Right lobe of liver (tissue), 6 donors: ENCODE results near the gene DIAPH2. TPM values are rescaled to one million over a fixed set of nuclear protein-coding genes. Genes with fewer than 3 reads are reported as not detected.

Source experiments
- ATAC-seq, 4 donors: fragments of 200-7000 bp; cut with Tn5 transposase; one replicate each; pipeline ENCODE4 v1.9.1; 2020; ENCODE audit warnings: mild to moderate bottlenecking in 4 of 4, moderate library complexity in 4 of 4
- DNase-seq, 3 donors: peaks; one replicate each; pipeline ENCODE4 v3.0.0-alpha.2; 2020
- H3K27ac ChIP-seq, 3 donors: fragments of 200-600 bp; one replicate each; pipeline ENCODE4 v1.8.0; 2022
- H3K27me3 ChIP-seq, 2 donors: fragments of 200-600 bp; one replicate each; pipeline ENCODE4 v1.8.0; 2022
- H3K36me3 ChIP-seq, 4 donors: fragments of 200-600 bp; sonication (generic) in 1 of 4; one replicate each; pipeline versions ENCODE4 v1.5.1 to v1.8.0; 2017 to 2022; ENCODE audit warnings: control low read depth in 1 of 4
- H3K4me1 ChIP-seq, 4 donors: fragments of 200-600 bp; sonication (generic) in 1 of 4; one replicate each; pipeline versions ENCODE4 v1.5.1 to v1.8.0; 2017 to 2022; ENCODE audit warnings: control low read depth in 1 of 4
- H3K4me3 ChIP-seq, 3 donors: fragments of 200-600 bp; one replicate each; pipeline ENCODE4 v1.8.0; 2022
- H3K9me3 ChIP-seq, 4 donors: fragments of 200-600 bp; sonication (generic) in 1 of 4; one replicate each; pipeline versions ENCODE4 v1.5.1 to v1.8.0; 2017 to 2022; ENCODE audit warnings: control low read depth in 1 of 4
- CTCF ChIP-seq, 4 donors: fragments of 200-600 bp in 3 of 4; fragments of 450-650 bp in 1 of 4; IDR thresholded peaks; one replicate each; pipeline versions ENCODE4 v1.5.1 to v1.8.0; 2016 to 2022; ENCODE audit warnings: antibody characterized with exemption in 4 of 4, mild to moderate bottlenecking in 2 of 4
- POLR2A ChIP-seq: fragments of 450-650 bp; IDR thresholded peaks from one replicate; pipeline ENCODE4 v1.6.1; 2017; ENCODE audit warnings: antibody characterized with exemption, mild to moderate bottlenecking
- WGBS: methylation state at CpG from one replicate; pipeline ENCODE4 v1.1.6; 2018; ENCODE audit warnings: low coverage, low lambda C conversion rate; ENCODE audit not compliant: insufficient coverage; ENCODE audit errors: missing lambda C conversion rate; 5-methylcytosine and 5-hydroxymethylcytosine counted together
- intact Hi-C, 2 donors: fragments of 100-400 bp; cut with DNase I; formaldehyde crosslinking; loops; one replicate each; pipeline versions ENCODE4 v1.11.2 to v1.14.1; 2022
- total RNA-seq, 6 experiments: library from RNA; depleted of rRNA in 2 of 6; stranded (reverse); fragments of >200 nt in 2 of 6; fragmentation: NEBNext Ultra II Directional in 3 of 6; extraction: Animal tissue kit (Norgen Biotek cat#: 25700) in 3 of 6; gene quantifications; one replicate each; pipeline versions ENCODE4 v1.1.0 to v1.2.4, GENCODE V29; 2016 to 2023
- donor health status: DM: no; HTN: yes; CAD: no.
- donor health status: DM: no; HTN: no; CAD: no.
- donor health status: DM: no; HTN: no; CAD: no.
- donor health status: DM: no; HTN: yes; CAD: no.
- donor health status: DM: no; HTN: yes; CAD: no.

Gene DIAPH2
- total RNA-seq, 6 experiments from 2014 or later, result 10.6 to 20.0 (median 16.4) TPM

DNA sequence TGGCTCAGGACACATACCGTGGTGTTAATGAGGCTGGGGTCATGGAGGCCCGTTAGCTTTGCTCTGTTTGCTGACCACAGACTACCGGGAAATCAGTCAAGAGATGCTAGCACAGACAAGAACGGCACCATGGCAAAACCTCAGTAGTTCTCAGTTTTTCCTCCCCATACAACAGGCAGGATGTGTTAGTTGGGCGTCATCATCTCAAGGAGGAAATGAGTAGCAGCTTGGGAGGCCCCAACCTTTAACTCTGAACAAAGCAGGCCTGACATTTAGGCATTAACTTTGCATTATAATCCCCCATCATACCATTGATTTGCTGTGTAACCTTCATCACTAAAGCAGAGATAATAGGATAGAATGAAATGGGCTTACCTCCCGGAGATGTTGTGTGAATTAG lies 913.3 kb downstream of the DIAPH2 start:
- no peaks in the 10 kb centered on the region for H3K9me3 ChIP-seq
- WGBS, result 54% methylated on average over 5 of the region's 6 CpGs
- H3K36me3 ChIP-seq, result no peaks in the 10 kb centered on the region
- intact Hi-C loops, result no loop called here
- no peak for DNase-seq
- H3K4me1 ChIP-seq, result peaks cover 0 to 5% (median 0%) of the 10 kb centered on the region in 4 donors
- no peak overlapping the region for H3K27ac ChIP-seq
- TF ChIP-seq CTCF (IDR thresholded peaks at IDR 0.05), result no peak
- no peak for TF ChIP-seq POLR2A
- peaks cover 0 to 7% of the 10 kb centered on the region in 2 donors for H3K27me3 ChIP-seq
- no peak overlapping the region for H3K4me3 ChIP-seq
- no peak for ATAC-seq

GRCh38 chrX:97602465-97603258 lies 918.0 kb downstream of the DIAPH2 start:
- Histone ChIP-seq H3K9me3 (no peaks in the 10 kb centered on the region), H3K4me1 (peaks cover 0 to 5% (median 0%) of the 10 kb centered on the region in 4 donors), H3K27ac (no peak overlapping the region), H3K36me3 (no peaks in the 10 kb centered on the region), H3K27me3 (peaks cover 0 to 7% of the 10 kb centered on the region in 2 donors), H3K4me3 (no peak overlapping the region)
- TF ChIP-seq CTCF (IDR thresholded peaks at IDR 0.05) (no peak), POLR2A (no peak)
- peak; percentile 49 to 76 (median 58) for ATAC-seq
- DNase-seq, result no peak
- intact Hi-C loops, result no loop called here
- 40% methylated on average over 3 of the region's 3 CpGs for WGBS

DNA sequence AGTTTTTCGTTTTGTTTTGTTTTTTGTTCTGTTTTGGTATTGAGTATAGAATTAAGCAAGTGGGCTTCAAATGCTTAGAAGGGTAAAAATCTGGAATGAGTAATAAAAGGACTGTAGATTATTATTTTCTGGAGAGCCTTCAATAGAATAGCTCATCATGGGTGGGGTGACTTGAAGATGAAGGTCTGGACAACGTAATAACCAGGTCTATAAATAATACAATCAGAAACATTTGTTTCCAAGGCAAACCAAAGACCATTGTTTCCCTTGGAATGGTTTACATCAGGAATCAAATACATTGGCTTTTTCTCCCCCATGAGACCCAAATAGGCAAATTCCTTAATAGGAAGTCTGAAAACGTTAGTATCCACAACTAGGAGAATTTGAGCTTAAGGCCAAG lies 920.6 kb downstream of the DIAPH2 start:
- Histone ChIP-seq H3K36me3 (no peaks in the 10 kb centered on the region), H3K4me3 (no peak overlapping the region), H3K27me3 (no peaks in the 10 kb centered on the region), H3K9me3 (no peaks in the 10 kb centered on the region), H3K27ac (no peak overlapping the region), H3K4me1 (no peaks in the 10 kb centered on the region)
- TF ChIP-seq POLR2A, result no peak
- no peak for TF ChIP-seq CTCF (IDR thresholded peaks at IDR 0.05)
- ATAC-seq (no peak), DNase-seq (no peak)
- intact Hi-C loops, result no loop called here
- WGBS, result 35% methylated on average over 3 of the region's 3 CpGs

GRCh38 chrX:97609357-97609756 lies 924.7 kb downstream of the DIAPH2 start:
- no peaks in the 10 kb centered on the region for H3K4me1 ChIP-seq
- intact Hi-C loops, result no loop called here
- H3K4me3 ChIP-seq, result no peak overlapping the region
- ATAC-seq, result no peak
- WGBS, result 64% methylated on average over 1 of the region's 1 CpG
- TF ChIP-seq CTCF (IDR thresholded peaks at IDR 0.05), result no peak
- no peak for TF ChIP-seq POLR2A
- no peak for DNase-seq
- no peaks in the 10 kb centered on the region for H3K9me3 ChIP-seq
- no peak overlapping the region for H3K27ac ChIP-seq
- no peaks in the 10 kb centered on the region for H3K27me3 ChIP-seq
- H3K36me3 ChIP-seq, result no peaks in the 10 kb centered on the region
